Ishikawa (cell line): ENCODE data around the gene ADGRG7.

Experiments used
- CEBPB ChIP-seq: IDR thresholded peaks from 2 replicates; pipeline ENCODE4 v1.6.1; 2012
- CREB1 ChIP-seq: IDR thresholded peaks from 2 replicates; pipeline ENCODE4 v1.6.1; 2012; ENCODE audit warnings: low read depth
- EGR1 ChIP-seq: IDR thresholded peaks from 2 replicates; pipeline ENCODE4 v1.6.1; 2012
- EP300 ChIP-seq: IDR thresholded peaks from 2 replicates; pipeline ENCODE4 v1.6.1; 2012; ENCODE audit warnings: borderline replicate concordance
- FOXM1 ChIP-seq: IDR thresholded peaks from 2 replicates; pipeline ENCODE4 v1.6.1; 2012; ENCODE audit warnings: low read depth, borderline replicate concordance
- NFIC ChIP-seq: IDR thresholded peaks from 2 replicates; pipeline ENCODE4 v1.6.1; 2012
- RAD21 ChIP-seq: IDR thresholded peaks from 2 replicates; pipeline ENCODE4 v1.6.1; 2012; ENCODE audit warnings: low read depth
- REST ChIP-seq: IDR thresholded peaks from 2 replicates; pipeline ENCODE4 v1.6.1; 2012; ENCODE audit warnings: low read depth, mild to moderate bottlenecking
- TAF1 ChIP-seq: IDR thresholded peaks from 2 replicates; pipeline ENCODE4 v1.6.1; 2012; ENCODE audit warnings: low read depth, mild to moderate bottlenecking
- TCF12 ChIP-seq: IDR thresholded peaks from 2 replicates; pipeline ENCODE4 v1.6.1; 2012; ENCODE audit warnings: low read depth
- TEAD4 ChIP-seq: IDR thresholded peaks from 2 replicates; pipeline ENCODE4 v1.6.1; 2012
- USF1 ChIP-seq: IDR thresholded peaks from 2 replicates; pipeline ENCODE4 v1.6.1; 2012
- YY1 ChIP-seq: IDR thresholded peaks from 2 replicates; pipeline ENCODE4 v1.6.1; 2012; ENCODE audit warnings: low read depth
- ZBTB7A ChIP-seq: IDR thresholded peaks from 2 replicates; pipeline ENCODE4 v1.6.1; 2012; ENCODE audit warnings: low read depth
- TF ChIP-seq, protein P1 (sequence below): IDR thresholded peaks from 2 replicates; pipeline ENCODE4 v1.6.1; 2012

ADGRG7 gene

DNA sequence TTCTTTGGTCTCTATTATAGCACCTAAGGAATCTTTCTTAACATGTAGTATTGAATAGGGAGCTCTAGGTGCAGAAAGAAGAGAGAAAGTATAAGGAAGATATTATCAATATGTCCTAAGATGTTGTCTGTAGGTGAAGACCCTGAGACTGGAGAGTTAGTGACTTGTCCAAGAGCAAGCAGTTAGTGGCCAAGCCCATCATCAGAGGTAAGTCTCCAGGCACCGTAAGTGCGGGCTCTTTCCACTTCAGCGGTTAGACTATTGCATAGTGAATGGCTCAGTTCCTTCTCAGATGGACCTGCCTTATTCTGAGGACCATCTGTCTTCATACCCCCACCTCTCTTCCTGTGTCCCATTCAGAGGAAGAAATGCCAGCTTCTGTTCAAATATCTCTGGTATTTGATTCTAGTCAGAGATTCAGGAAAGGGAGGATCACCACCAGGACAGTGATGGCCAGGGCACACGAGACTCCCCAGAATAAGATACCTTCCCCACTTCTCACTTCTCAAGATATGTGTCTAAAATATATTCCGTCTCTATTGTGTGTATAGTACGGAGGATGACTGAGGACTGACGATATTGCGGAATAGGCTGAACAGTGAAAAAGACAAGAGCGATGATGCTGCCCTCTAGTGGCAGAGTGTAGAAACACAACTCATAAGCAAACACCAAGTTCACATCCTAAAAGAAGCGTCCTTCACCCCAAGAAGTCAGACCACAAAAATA, 19.1 kb upstream of the ADGRG7 start:
- no peak for TF ChIP-seq REST
- TF ChIP-seq, protein P1, sequence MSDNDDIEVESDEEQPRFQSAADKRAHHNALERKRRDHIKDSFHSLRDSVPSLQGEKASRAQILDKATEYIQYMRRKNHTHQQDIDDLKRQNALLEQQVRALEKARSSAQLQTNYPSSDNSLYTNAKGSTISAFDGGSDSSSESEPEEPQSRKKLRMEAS = no peak
- TF ChIP-seq CEBPB = peak; percentile 68
- peak; percentile 85 for TF ChIP-seq RAD21

DNA sequence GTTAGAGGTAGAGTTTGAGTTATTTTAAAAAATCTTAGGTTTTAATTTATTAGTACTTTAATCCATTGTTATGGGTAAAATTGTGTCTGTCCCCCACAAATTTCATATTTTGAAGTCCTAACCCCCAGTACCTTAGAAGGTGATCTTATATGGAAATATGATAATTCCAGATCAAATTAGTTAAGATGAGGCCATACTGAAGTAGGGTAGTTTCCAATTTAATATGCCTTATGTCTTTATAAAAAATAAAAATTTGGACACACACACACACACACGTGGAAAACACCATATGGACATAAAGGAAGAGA, 18.6 kb upstream of the ADGRG7 start:
- TF ChIP-seq, protein P1 = no peak
- TF ChIP-seq FOXM1 (no peak), CEBPB (no peak), ZBTB7A (no peak), TEAD4 (no peak), CREB1 (no peak), RAD21 (no peak), NFIC (no peak), REST (no peak), EP300 (no peak), EGR1 (no peak), USF1 (no peak), TCF12 (no peak), TAF1 (no peak), YY1 (no peak)

GRCh38 chr3:100591411-100591810, 18.0 kb upstream of the ADGRG7 start:
- TF ChIP-seq TAF1 (no peak), YY1 (no peak), TEAD4 (no peak), REST (no peak), EGR1 (no peak), CEBPB (no peak), CREB1 (no peak), RAD21 (no peak), USF1 (no peak), EP300 (no peak), ZBTB7A (no peak), TCF12 (no peak), FOXM1 (no peak), NFIC (no peak)

DNA sequence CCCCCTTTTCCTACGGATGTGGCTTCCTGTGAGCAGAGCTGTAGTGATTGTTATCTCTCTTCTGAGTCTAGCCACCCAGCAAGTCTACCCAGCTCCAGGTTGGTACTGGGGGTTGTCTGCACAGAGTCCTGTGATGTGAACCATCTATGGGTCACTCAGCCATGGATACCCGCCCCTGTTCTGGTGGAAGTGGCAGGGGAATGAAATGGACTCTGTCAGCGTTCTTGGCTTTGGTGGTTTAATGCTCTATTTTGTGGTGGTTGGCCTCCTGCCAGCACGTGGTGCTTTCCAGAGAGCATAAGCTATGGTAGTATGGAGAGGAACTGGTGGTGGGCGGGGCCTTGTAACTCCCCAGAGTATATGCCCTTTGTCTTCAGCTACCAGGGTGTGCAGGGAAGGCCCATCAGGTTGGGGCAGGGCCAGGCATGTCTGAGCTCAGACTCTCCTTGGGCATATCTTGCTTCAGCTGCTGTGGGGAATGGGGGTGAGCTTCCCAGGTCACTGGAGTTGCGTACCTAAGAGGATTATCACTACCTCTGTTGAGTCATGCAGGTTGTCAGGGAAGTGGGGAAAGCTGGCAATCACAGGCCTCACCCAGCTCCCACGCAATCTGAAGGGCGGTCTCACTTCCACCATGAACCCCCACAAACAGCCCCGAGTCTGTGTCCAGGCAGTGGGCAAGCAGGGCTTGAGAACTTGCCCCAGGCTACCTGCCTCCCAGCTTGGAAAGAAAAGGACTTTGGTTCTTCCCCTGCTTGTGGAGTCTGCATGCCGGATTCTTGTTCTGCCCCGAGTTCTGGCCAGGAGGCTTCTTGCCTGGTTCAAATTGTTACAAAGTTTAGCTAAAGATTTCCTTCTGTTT, 9.0 kb upstream of the ADGRG7 start:
- TF ChIP-seq CEBPB (no peak), ZBTB7A (no peak), TAF1 (no peak), USF1 (no peak), EP300 (no peak), FOXM1 (no peak), NFIC (no peak), YY1 (no peak), CREB1 (no peak), TEAD4 (no peak)
